ENCODE data around the gene CNGB1. TPM values are rescaled to one million over a fixed set of nuclear protein-coding genes. Genes with fewer than 3 reads are reported as not detected.
"Not testable (repeated sequence)": the region's sequence is repeated elsewhere in the genome, so short reads cannot be mapped to it uniquely, and the experiment has no call there.

CNGB1 gene
- total RNA-seq, 1 donor from 2014 or later, result not detected

DNA sequence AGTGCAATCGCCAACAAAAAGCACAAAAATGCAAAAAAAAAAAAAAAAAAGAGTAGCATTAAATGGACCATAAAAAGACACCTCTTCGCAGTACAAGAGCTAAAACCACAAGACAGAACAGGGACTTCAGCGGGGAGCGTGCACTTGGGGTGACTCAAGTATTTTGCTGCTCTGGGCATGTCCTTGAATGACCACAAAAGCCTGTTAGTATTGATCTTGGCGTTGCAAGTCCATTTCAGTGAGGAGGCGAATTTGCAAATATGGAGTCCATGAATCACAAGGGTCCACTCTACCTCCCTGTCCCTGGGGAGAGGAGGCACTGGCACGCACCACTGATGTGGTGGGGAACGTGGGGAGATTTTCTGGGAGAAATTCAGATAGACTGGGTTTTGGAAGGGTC, 78.9 kb downstream of the CNGB1 start:
- ATAC-seq, result no peak

DNA sequence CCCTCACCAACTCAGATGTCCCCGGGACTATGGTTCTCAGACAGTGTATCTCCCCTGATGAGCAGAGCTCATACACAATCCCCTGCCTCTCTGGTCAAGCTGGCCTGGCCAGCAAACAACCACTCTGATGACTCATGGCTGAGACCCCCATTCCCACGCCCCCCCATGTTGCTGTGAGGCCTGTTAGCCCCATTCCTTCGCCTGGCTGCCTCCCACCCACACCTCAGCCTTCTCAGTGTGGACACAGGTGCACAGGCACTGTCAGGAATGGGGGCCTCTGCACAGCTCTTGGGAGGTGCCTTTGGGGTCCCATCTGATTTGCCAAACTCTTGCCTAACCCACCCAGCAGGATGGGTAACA, 80.2 kb downstream of the CNGB1 start:
- DNase-seq (ENCODE audit: low spot score), result no peak
- no peak for ATAC-seq

More for the DNA sequence above, 78.9 kb downstream of the CNGB1 start:
- no peak for DNase-seq (ENCODE audit: low spot score)

- DNase-seq (ENCODE audit: low spot score), result no peak
- peak; percentile 54 for ATAC-seq
Measured at GRCh38 chr16:57889960-57890751, 80.8 kb downstream of the CNGB1 start.

DNA sequence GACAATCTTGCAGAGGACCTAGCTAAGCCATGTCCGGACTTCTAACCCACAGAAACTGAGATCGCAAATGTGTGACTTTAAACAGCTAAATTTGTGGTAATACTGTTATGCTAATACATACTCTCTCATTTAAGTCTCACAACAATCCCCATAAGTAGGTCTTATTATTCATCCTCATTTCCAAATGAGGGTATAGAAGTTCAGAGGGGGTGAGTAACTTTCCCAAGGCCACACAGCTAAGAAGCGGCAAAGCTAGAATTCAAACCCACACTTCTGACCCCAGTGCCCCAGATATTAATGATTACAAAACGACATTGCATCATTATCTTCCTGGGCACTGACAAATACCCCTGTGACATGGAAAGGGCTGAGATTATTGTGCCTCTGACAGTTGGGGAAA, 81.4 kb downstream of the CNGB1 start:
- DNase-seq (ENCODE audit: low spot score) (no peak), ATAC-seq (peak; percentile 36)

GRCh38 chr16:57889111-57889510, 81.8 kb downstream of the CNGB1 start:
- ATAC-seq (no peak), DNase-seq (ENCODE audit: low spot score) (no peak)

DNA sequence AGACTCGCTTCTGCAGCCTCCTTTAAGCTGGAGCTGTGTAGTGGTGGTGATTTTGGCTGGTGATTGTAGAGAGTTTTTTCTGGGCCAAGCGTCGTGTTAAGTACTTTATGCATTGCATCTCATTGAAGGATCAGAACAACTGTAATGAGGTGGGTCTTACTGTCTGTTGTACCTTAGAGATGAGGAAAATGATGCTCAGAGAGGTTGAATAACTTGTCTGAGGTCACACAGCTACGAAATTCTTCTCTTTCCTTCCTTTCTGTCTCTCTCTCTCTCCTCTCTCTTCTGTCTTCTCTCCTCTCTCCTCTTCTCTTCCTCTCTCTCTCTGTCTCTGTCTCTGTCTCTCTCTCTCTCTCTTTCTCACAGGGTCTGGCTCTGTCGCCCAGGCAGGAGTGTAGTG, 82.8 kb downstream of the CNGB1 start:
- ATAC-seq (no peak), DNase-seq (ENCODE audit: low spot score) (no peak)

DNA sequence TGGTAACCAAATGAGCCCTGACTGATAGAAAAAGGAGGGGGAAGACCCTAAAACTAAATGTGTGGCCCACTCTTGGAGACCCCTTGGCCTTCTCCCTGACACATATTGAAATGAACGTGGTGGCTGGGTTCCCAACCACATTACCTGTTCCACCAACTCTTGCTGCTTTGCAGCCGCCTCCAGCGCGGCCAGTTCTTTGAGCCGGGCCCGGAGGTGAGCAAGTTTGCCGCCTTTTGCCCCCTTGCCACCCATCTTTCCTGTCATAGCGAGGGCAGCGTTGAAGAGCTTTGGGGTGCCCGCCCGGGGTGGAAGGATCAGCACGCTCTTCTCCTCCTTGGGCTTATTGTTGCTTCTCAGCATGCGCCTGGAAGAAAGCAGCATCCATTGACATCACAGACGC, 83.2 kb downstream of the CNGB1 start:
- ATAC-seq (no peak), DNase-seq (ENCODE audit: low spot score) (no peak)

- no peak for DNase-seq (ENCODE audit: low spot score)
- ATAC-seq, result no peak
Measured at GRCh38 chr16:57886427-57886826, 84.5 kb downstream of the CNGB1 start.

- ATAC-seq, result no peak
Measured at GRCh38 chr16:57884655-57885133, 86.2 kb downstream of the CNGB1 start.

DNA sequence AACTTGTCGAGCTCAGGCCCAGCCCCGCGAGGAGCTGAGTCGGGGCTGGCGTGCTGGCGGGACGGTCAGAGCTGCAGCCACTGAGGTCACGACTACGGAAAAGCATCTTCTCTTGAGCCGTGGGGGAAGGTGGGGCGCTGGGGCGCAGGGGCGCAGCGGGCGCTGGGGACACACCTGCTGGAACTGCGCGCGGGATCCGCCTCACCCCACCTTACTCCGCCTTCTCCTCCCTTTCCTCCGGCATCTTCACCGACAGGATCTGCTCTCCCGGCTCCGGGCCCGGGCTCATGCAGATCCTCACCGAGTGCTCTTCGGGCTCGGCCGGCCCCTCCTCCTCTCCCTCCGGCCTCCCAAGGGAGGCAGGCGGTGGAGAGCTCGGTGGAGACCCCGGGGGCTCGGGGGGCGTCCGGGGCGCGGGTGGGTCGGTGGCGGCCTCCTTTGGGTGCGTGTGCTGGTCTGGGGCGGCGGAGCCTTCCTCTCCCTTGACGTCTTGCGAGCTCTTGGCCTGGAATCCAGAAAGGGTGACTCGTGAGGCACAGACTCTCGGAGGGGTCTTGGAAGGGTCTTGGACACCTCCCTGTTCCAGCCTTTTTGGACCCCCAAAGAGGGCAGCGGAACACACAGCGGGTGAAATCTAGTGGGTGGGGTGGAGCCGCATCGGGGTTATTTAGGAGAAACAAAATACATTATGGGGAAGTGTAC, 86.8 kb downstream of the CNGB1 start:
- no peak for DNase-seq (ENCODE audit: low spot score)
- ATAC-seq, result no peak

More at GRCh38 chr16:57884655-57885133, 86.2 kb downstream of the CNGB1 start:
- no peak for DNase-seq (ENCODE audit: low spot score)

- no peak for ATAC-seq
Measured at GRCh38 chr16:57883480-57883879, 87.4 kb downstream of the CNGB1 start.

GRCh38 chr16:57882792-57883191, 88.1 kb downstream of the CNGB1 start:
- no peak for ATAC-seq
- no peak for DNase-seq (ENCODE audit: low spot score)

More at GRCh38 chr16:57883480-57883879, 87.4 kb downstream of the CNGB1 start:
- DNase-seq (ENCODE audit: low spot score), result no peak

- ATAC-seq, result no peak
- DNase-seq (ENCODE audit: low spot score), result no peak
Measured at GRCh38 chr16:57882206-57882605, 88.7 kb downstream of the CNGB1 start.

- DNase-seq (ENCODE audit: low spot score) (no peak), ATAC-seq (no peak)
Measured at GRCh38 chr16:57878586-57878985, 92.3 kb downstream of the CNGB1 start.

DNA sequence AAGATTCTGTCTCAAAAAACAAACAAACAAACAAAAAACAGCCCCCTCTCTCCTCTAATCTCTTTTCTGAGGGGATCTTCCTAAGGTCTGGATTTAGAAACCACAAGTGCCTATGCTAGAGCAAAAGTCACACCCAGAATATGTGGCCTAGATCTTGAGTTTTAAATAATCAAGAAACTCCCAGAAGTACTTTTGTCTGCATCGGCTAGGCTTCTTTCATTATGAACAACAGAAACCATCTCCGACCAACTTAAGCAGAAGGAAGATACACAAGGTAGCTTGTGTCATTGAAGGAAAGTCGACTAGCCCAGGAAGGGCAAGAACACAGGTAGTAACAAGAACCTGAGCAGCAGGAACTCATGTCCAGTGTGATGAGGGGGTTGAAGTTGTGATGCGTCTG, 94.7 kb downstream of the CNGB1 start:
- ATAC-seq, result no peak
- DNase-seq (ENCODE audit: low spot score), result no peak

- no peak for ATAC-seq
- no peak for DNase-seq (ENCODE audit: low spot score)
Measured at GRCh38 chr16:57875347-57875746, 95.6 kb downstream of the CNGB1 start.

DNA sequence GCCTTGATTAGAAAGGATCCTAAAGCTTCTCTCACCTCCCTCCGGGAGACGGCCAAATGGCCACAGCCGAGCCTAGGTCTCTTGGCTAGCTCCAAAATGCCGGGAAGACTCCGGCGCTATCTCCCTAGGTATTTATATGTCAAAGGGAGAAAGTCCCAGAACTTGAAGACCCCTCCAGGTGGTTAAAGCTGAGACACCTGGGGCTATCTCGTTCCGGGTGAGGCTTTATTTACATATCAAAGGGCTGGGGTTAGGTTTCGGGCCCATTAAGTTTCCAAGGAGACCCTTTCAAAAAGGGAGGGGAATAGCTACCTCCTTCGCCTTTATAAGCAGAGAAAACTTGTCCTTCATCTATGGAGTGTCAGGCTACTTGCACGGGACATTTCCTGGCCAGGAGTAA, 97.7 kb downstream of the CNGB1 start:
- no peak for ATAC-seq

GRCh38 chr16:57872764-57873163, 98.2 kb downstream of the CNGB1 start:
- DNase-seq (ENCODE audit: low spot score); ATAC-seq: not testable (repeated sequence)

More for the DNA sequence above, 97.7 kb downstream of the CNGB1 start:
- DNase-seq (ENCODE audit: low spot score), result no peak

DNA sequence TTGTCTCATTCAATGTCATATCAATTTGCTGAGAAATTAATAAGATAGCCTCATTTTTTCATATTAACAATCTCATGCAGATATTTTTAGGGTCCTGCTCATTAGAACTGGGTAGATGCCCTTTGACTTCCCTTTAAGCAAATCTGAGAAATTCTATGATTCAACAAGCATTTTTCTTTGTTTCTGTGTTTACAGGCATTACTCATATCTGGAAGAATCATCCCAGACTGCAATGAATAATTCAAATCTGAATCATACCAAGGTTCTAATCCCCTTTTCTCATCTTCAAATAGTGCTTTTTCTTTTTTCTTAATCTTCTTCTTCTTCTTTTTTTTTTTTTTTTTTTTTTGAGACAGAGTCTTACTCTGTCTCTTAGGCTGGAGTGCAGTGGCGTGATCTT, 99.5 kb downstream of the CNGB1 start:
- ATAC-seq, result no peak

DNA sequence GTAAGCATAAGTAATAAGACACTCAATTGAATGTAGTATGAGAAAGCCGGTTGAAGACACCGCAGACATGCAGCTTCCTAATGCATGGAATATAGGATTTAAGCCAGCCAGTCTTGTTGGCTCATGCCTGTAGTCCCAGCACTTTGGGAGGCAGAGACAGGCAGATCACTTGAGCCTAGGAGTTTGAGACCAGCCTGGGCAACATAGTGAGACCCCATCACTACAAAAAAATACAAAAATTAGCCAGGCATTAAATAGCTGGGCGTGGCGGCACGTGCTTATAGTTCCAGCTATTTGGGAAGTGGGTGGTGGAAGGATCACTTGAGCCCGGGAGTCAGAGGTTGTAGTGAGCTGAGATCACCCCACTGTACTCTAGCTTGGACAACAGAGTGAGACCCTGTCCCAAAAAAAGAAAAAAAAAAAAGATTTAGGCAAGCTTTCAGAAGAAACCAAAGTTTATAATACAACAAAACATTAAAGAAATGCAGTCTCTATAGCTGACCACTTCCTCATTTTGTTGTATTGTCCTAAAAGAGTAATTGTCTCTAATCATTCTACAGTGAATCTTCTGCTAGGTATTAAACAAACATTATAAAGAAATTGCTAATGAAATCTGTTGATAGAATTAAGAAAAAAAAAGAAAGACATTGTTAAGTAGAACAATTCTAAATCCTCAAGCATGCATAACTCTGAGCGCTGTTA, 100.0 kb downstream of the CNGB1 start:
- DNase-seq (ENCODE audit: low spot score) (no peak), ATAC-seq (no peak)

More for the DNA sequence above, 99.5 kb downstream of the CNGB1 start:
- DNase-seq (ENCODE audit: low spot score), result no peak

GRCh38 chr16:57868913-57869520, 101.9 kb downstream of the CNGB1 start:
- DNase-seq (ENCODE audit: low spot score), result no peak

More at GRCh38 chr16:57868913-57869520, 101.9 kb downstream of the CNGB1 start:
- ATAC-seq, result no peak

All from left lobe of liver (tissue), 2 donors.